GM20431 (cell line): ENCODE results near the gene IL36A.

Source experiments
- in situ Hi-C: fragments of 300-500 bp; cut with MseI, MboI; formaldehyde crosslinking; loops from one replicate; pipeline ENCODE4 v1.15.0; 2020; ENCODE audit warnings: low sequenced_read_pairs; ENCODE audit not compliant: unreplicated experiment

IL36A gene

GRCh38 chr2:113000436-113000835 is 4.8 kb upstream of the IL36A start:
- in situ Hi-C loops, result no loop called here

DNA sequence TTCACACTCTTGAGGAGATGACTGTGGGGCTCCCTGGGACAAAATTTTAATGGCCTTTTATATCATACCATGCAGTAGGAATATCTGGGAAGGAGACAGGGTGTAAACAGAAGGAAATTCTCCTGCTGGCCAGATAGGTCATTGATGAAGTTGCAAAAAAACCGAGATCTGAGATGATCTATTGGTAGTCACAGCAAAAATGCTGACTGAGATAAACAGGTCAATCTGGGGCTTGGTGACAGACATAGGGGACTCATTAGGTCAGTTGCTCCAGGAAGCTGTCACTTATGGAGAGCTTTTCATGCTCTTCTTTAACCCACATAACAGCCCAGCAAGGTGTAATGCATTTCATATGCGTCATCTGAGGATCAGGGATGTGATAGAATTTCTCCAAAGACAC is 2.6 kb upstream of the IL36A start:
- in situ Hi-C loops, result no loop called here

- in situ Hi-C loops, result no loop called here
Observed at GRCh38 chr2:113007250-113007649, 2.0 kb downstream of the IL36A start.

- in situ Hi-C loops, result no loop called here
Observed at GRCh38 chr2:113009622-113010021, 4.4 kb downstream of the IL36A start.

DNA sequence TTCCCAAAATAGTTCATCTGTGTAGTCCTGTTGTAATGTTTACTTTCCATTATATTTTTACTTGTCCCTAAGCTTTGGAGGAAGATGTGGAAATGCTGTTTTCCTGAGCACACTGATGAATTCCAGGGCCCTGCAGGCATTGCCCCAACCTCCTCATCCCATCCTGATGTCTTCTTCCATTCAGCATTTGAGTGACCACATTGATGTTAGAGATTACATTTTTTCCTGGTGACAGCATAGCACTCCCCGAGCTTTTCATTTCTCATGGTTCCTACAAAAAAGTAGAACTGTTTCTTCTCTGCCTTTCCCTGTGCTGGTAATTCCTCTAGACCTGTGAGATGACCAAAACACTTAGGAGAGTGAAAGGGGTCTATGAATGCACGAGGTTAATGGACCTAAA is 4.8 kb downstream of the IL36A start:
- in situ Hi-C loops, result no loop called here

- in situ Hi-C loops, result no loop called here
Observed at GRCh38 chr2:113011108-113011507, 5.8 kb downstream of the IL36A start.

GRCh38 chr2:113012436-113013335 is 7.4 kb downstream of the IL36A start:
- in situ Hi-C loops, result no loop called here

GRCh38 chr2:113013336-113013661 is 8.0 kb downstream of the IL36A start:
- in situ Hi-C loops, result no loop called here

GRCh38 chr2:113014067-113014466 is 8.8 kb downstream of the IL36A start:
- in situ Hi-C loops, result no loop called here

- in situ Hi-C loops, result no loop called here
Observed at GRCh38 chr2:113015042-113015441, 9.8 kb downstream of the IL36A start.

DNA sequence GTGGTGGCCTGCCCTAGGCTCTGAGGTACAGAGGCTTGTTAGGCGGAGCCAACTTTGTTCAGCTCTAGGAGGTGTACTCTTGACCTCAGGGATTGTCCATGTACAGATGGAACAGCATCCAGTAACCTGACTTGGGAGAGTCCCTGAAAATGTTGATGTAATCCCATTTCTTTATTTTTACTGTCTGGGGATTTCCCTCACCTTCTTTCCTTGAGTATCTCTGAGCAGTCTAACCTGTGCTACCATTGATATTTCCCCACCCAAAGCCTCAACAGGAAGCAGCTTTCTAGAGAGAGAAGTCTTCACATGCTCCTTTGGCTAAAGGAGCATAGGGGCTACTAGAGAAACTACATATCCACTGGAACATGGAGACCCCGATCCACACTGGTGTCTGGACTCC is 10.4 kb downstream of the IL36A start:
- in situ Hi-C loops, result no loop called here

DNA sequence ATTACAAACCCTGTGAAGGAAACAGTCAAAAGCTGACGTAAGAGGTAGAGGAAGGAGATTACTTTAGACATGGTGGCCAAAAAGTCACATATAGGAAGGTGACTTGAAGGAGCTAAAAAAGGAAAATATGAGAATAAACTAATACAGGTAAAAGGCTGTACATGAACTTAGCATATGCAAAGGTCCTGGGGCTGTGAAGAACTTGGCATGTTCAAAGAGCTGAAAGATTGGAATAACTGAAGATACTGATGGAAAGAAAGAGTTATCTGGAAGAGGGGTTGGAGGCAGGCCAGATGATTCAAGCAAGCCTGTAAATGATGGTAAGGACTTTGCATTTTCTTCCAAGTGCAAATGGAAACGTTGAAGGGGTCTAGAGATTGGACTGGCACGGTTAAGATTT is 13.2 kb downstream of the IL36A start:
- in situ Hi-C loops, result no loop called here

DNA sequence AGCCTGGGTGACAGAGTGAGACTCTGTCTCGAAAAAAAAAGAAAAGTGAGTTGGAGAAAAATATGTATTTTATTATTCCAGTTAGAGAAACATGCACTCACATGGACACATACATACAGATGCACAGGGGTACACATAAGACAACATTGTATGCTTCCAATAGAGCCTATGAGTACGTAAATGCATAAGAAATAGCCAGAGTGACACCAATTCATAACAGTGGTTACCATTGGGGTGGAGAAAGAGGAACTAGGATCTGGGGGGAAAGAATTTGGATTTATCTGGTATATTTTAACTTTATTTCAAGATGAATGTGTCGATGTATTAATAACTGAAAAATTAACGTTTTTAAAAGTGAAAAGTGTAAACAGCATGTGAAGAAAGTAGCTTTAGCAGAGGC is 16.1 kb downstream of the IL36A start:
- in situ Hi-C loops, result no loop called here

- in situ Hi-C loops, result no loop called here
Observed at GRCh38 chr2:113024764-113025163, 19.5 kb downstream of the IL36A start.

- in situ Hi-C loops, result no loop called here
Observed at GRCh38 chr2:113025737-113026136, 20.5 kb downstream of the IL36A start.

DNA sequence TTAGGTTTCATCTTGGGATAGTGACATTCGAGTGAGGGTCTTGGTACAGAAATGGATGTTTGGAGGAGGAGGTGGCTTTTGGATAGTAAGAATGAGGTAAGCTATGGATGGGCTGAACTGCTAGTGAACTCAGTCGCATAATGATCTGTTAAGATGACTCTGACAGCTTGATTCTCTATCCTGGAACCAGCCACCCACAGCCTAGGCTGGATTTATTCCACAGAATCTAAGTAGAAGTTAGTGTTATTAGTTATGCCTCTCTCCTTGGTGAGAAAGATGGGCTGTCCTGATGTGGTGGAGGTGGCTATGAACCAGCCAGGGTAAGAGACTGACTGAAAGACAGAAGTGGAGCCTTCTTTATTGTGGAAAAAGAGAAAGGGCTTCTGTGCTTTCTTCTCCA is 22.4 kb downstream of the IL36A start:
- in situ Hi-C loops, result no loop called here

DNA sequence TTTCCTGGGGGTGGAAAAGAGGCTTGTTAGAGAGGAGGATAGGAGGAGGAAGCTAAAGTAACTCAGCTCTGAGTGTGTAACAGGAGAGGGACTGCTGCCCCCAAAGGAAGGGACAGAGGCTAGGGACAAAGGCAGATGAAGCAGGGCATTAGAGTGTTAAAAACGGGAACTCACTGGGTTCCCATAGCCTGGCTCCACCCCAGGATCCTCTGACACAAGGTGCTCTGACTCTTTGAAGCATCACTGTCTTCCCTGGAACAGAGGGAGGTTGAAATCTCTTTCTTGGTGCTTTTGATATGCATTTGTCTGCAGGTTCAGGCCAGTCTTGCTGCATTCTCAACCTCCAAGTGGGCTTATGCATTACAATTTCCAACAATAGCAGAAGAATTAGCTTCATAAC is 22.9 kb downstream of the IL36A start:
- in situ Hi-C loops, result no loop called here

GRCh38 chr2:113032737-113033136 is 27.5 kb downstream of the IL36A start:
- in situ Hi-C loops, result no loop called here

DNA sequence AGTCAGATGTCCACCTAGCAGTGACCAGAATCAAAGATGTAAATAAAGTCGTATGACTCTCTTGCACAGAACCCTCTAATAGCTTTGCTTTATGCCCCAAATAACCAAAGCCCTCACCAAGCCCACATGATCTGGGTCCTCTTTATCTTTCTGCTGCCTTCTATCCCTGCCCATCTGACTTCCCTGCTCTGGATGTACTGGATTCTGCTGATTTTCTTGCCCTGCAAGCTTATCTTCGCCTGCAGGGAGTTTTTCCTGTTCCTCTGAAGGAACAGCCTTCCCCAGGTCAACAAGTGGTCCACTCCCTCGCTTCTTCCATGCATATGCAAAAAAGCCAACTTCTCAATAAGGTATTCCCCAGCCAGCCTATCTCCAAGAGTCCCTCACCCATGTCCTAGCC is 28.8 kb downstream of the IL36A start:
- in situ Hi-C loops, result no loop called here

- in situ Hi-C loops, result no loop called here
Observed at GRCh38 chr2:113036763-113037162, 31.5 kb downstream of the IL36A start.

DNA sequence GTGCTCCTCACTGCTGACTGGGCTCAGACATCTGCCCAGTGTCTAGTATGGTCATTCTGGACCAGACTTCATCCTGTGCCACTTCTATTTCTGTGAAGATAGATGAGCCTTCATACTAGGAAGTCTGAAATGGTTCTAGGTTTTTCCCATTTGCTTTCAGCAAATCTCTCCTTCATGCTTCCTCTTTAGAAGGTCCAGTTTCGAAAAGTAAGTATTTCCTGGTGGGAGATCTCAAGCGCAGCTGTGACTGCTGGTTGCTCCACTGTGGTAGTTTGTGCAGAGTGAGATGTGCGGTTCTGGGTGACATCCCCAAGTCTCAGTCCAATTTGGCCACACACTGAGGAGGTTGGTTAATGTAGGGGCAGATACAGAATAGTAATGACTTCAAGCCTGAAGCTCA is 33.0 kb downstream of the IL36A start:
- in situ Hi-C loops, result no loop called here

GRCh38 chr2:113039158-113039557 is 33.9 kb downstream of the IL36A start:
- in situ Hi-C loops, result no loop called here
